Sciatic nerve (tissue), 2 donors: ENCODE data around the gene ERCC5. TPM values are rescaled to one million over a fixed set of nuclear protein-coding genes. Genes with fewer than 3 reads are reported as not detected.

Experiments
- ATAC-seq: fragments of 200-7000 bp; cut with Tn5 transposase; one replicate; pipeline ENCODE4 v1.9.1; 2020; ENCODE audit warnings: mild to moderate bottlenecking, moderate library complexity
- DNase-seq: peaks from one replicate; pipeline ENCODE4 v3.0.0-alpha.2; 2020; ENCODE audit warnings: low spot score
- intact Hi-C: fragments of 100-400 bp; cut with DNase I; formaldehyde crosslinking; loops from one replicate; pipeline ENCODE4 v1.14.2; 2022
- total RNA-seq: library from RNA; stranded (reverse); fragmentation: NEBNext Ultra II Directional; extraction: Animal tissue kit (Norgen Biotek cat#: 25700); gene quantifications from one replicate; pipeline ENCODE4 v1.2.1, GENCODE V29; 2021
- donor health status: DM: no; HTN: no; CAD: no.
- donor health status: DM: no; HTN: no; CAD: no.

The ERCC5 gene
- total RNA-seq, 1 donor from 2014 or later: 59.8 TPM

- DNase-seq: no peak
- no peak for ATAC-seq
- intact Hi-C loops: loop anchor here (10.0 kb wide), 1 partner anchor 253 kb away; no protein-coding TSS in a partner anchor
Observed at GRCh38 chr13:102838273-102838672, 7.6 kb upstream of the ERCC5 start.

- intact Hi-C loops: loop anchor here (10.0 kb wide), 1 partner anchor 254 kb away; no protein-coding TSS in a partner anchor
- ATAC-seq: no peak
- no peak for DNase-seq
Observed at GRCh38 chr13:102838982-102839381, 6.8 kb upstream of the ERCC5 start.

GRCh38 chr13:102839462-102839861, 6.4 kb upstream of the ERCC5 start:
- intact Hi-C loops: loop anchor here (10.0 kb wide), 1 partner anchor 255 kb away; no protein-coding TSS in a partner anchor
- DNase-seq (no peak), ATAC-seq (no peak)

GRCh38 chr13:102845289-102845629, 573 bp upstream of the ERCC5 start:
- intact Hi-C loops: no loop called here
- DNase-seq (no peak), ATAC-seq (no peak)

GRCh38 chr13:102846261-102847015, 606 bp downstream of the ERCC5 start:
- peak; percentile 38 for ATAC-seq
- intact Hi-C loops: no loop called here
- no peak for DNase-seq

- no peak for DNase-seq
- intact Hi-C loops: no loop called here
- no peak for ATAC-seq
Observed at GRCh38 chr13:102847272-102848234, 1.7 kb downstream of the ERCC5 start.

- intact Hi-C loops: no loop called here
- DNase-seq: no peak
- ATAC-seq: no peak
Observed at GRCh38 chr13:102848956-102849355, 3.1 kb downstream of the ERCC5 start.

GRCh38 chr13:102852556-102852955, 6.7 kb downstream of the ERCC5 start:
- intact Hi-C loops: no loop called here
- DNase-seq (no peak), ATAC-seq (no peak)

- ATAC-seq (no peak), DNase-seq (no peak)
- intact Hi-C loops: no loop called here
Observed at GRCh38 chr13:102854675-102855074, 8.8 kb downstream of the ERCC5 start.

- intact Hi-C loops: no loop called here
- no peak for ATAC-seq
- no peak for DNase-seq
Observed at GRCh38 chr13:102856557-102856956, 10.7 kb downstream of the ERCC5 start.

GRCh38 chr13:102862624-102863210, 16.9 kb downstream of the ERCC5 start:
- ATAC-seq (no peak), DNase-seq (no peak)
- intact Hi-C loops: no loop called here

- intact Hi-C loops: no loop called here
- no peak for ATAC-seq
- no peak for DNase-seq
Observed at GRCh38 chr13:102863590-102863989, 17.8 kb downstream of the ERCC5 start.

GRCh38 chr13:102868366-102868936, 22.6 kb downstream of the ERCC5 start:
- intact Hi-C loops: no loop called here
- DNase-seq: no peak
- no peak for ATAC-seq

GRCh38 chr13:102869948-102870676, 24.3 kb downstream of the ERCC5 start:
- ATAC-seq (no peak), DNase-seq (no peak)
- intact Hi-C loops: no loop called here

- ATAC-seq: peak; percentile 67
Observed at GRCh38 chr13:102870677-102871415, 25.0 kb downstream of the ERCC5 start.

GRCh38 chr13:102872131-102872530, 26.3 kb downstream of the ERCC5 start:
- no peak for ATAC-seq

More at GRCh38 chr13:102870677-102871415, 25.0 kb downstream of the ERCC5 start:
- intact Hi-C loops: no loop called here
- no peak for DNase-seq

GRCh38 chr13:102872531-102872930, 26.7 kb downstream of the ERCC5 start:
- ATAC-seq (no peak), DNase-seq (no peak)
- intact Hi-C loops: no loop called here

More at GRCh38 chr13:102872131-102872530, 26.3 kb downstream of the ERCC5 start:
- no peak for DNase-seq
- intact Hi-C loops: no loop called here

- ATAC-seq: no peak
- intact Hi-C loops: no loop called here
- DNase-seq: no peak
Observed at GRCh38 chr13:102873653-102874052, 27.8 kb downstream of the ERCC5 start.
